HG02642 (cell line): ENCODE results near the gene CDH4.
"Not testable (repeated sequence)": the region's sequence is repeated elsewhere in the genome, so short reads cannot be mapped to it uniquely, and the experiment has no call there.

ENCODE experiments used
- ATAC-seq: cut with Tn5 transposase; IDR thresholded peaks from one replicate; pipeline ENCODE4 v1.9.1; 2021; ENCODE audit warnings: mild to moderate bottlenecking; ENCODE audit not compliant: unreplicated experiment, poor library complexity

Gene CDH4

DNA sequence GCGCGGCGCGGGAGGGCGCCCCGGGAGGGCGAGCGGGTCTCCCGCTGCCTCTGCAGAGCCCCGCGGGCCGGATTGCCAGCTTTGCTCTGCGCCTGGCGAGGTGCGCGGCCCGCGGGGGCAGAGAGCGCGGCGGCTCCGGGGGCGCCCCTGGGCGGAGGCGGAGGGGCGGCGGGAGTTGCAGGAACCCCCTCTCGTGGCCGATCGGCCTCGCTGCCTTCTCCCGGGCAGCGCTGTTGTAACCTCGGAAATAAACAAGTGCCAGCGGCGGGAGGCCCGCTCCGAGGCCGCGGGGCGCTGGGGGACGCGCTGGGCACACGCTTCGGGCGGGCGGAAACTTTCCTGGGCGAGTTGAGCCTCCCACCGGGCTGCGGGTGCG is 1.2 kb downstream of the CDH4 start:
- no peak for ATAC-seq

DNA sequence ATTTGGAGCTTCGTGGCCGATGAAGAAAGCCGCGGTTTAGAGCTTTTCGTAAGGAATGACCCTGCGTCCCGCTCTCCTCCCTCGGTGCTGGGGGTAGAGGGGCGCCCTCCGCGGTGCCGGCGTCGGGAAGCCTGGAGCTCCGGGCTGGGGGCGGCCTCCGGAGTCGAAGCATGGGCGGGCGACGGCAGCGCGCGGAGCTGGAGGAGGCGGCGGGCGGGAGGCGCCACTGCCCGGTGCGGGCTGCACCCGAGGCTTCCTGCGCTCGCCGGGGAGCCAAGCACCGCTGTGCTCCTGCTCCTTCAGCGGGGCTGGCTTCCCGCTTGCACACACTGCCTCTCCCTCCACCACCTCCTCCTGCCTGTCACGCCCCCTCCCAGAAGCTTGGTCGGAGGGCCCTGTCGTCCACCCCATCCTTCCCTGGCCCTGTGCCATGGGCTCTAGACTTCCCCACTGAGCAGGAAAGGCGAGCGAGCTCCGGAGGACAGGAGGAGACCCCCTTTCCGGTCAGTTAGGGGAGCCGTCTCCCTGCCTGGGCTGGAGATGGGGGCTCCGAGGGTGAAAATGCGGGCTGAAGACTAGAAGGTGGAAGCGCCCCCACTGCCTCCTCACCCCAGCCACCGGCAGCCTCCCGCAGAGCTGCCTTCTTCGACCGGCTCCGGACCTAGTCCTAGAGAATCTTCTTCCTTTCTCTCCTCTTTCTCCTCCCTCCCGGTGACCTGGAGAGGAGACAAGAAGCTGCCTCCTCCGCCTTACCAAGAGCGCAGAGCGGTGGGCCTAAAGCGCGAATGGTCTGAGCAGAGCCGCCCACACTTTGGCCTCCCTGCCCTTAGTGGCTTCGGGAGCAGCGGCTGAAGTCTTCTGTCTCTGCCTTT is 1.8 kb downstream of the CDH4 start:
- ATAC-seq = no peak

DNA sequence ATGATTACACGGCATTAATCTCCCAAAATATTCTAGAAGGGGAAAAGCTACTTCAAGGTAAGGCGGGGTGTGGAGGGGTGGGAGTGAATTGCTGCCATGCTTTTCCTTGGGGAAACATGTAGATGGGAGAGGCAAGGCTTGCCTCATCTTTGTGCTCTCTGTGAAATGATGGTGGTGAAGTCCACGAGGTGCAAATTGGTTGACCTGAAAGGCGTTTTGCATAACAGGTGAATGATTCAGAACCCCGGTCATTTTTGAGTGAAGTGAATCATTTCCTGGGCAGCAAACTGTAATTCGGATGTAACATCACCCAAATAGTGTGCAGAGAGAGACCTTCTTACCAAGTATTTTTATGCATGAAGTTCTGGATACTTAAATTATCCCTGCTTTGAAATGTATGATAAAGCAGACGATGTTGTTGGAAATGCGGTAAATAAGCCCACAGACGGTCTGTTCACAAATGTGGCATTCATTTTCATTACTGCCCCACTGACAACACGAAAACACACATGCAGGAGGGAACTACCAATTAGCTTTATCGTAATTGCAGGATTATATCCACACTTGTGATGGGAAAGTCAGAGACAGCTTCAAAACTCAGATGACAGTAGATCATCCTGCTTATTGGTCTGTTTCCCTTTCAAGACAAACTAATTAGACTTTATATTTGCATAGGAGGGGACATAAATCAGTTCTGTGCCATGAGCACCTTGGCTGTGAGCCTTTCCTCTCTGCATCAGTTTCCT is 3.0 kb downstream of the CDH4 start:
- ATAC-seq = no peak

DNA sequence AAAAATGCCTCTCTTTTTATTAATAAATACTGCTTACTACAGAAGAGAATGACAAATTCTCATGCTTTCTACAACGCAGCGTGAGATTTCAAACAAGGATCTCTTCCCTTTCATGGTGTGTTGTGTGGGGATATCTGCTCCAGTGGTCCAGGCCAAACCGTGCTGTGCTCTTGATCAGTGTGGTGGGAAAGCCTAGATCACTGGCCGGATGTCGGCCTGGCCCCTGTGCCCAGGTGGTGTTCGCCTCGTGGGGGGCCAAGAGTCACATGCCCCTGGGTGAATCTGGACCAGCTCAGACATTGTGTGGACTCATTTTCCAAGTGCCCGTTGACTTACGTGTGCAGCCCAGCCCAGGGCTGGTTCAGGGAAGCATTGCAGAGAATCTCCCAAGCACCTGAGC is 4.3 kb downstream of the CDH4 start:
- ATAC-seq = no peak

DNA sequence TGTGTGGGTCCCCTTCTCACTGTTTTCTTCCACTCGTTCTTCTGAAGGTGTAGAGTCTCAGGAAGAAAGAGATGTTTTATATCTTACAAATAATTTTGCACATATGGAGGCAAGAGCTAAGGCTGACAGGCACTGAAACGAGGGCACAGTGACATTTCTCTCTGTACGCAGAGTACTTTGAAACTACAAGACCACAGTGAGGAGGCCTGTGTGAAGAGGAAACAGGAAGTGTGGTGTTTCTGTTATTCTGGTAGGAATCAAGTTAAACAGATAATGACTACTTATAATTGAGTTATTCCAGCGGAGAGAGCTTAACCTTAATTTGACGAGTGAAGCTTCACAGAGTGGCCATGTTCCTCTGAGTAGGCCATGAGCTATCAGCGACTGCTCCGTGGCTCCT is 4.8 kb downstream of the CDH4 start:
- no peak for ATAC-seq

DNA sequence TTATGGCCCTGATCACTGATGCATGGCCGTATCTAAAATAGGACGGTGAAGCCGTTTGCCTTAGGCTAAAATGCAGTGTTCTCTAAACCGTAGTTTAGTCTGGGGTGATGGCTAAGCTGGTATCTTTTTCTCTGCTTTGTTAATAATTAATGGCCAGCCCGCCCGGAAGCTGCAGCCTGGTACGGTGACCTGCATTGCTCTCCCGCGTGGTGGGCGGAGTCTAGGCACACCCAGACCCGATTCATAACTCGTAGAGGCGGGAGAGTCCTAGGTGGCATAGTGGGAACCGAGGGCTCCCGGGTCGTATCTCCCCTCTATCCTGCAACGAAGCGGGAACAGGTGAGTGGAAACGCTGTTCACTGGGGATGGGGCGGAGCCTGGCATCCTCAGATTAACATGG is 5.5 kb downstream of the CDH4 start:
- no peak for ATAC-seq

DNA sequence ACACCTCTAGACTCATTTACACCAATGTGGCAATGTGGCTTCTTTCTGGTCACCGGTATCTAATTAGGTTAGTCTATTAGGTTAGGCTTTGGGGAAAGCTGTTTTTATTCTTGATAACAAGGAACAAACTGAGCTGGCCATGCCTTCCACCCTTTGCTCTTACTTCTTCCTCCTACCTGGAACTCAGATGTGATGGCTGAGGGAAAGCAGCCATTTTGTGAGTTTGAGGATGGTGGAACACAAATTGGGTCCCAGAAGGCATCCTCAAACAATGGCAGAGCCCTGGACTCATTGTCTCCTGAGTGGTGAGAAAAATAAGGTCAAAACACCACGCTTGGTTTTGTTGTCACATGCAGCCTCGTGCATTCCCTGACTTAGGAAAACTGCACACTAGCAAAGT is 7.7 kb downstream of the CDH4 start:
- no peak for ATAC-seq

DNA sequence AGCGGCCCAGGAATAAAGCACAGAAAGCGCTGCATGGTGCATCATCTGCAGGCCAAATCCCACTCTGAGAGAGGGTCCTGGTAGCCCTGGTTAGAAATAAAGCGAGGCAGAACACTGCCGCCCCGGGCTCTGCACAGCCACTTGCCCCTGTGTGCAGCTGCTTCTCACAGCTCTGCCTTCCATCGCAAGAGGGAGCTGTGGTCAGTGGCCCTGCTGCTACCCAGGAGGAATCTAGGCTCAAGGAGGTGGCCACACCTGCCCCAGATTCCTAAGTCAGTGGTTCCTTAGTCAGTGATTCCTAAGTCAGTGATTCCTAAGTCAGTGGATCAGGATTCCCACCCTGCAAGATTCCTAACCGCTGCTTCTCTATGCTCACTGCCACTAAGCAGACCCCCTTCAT is 8.8 kb downstream of the CDH4 start:
- no peak for ATAC-seq

DNA sequence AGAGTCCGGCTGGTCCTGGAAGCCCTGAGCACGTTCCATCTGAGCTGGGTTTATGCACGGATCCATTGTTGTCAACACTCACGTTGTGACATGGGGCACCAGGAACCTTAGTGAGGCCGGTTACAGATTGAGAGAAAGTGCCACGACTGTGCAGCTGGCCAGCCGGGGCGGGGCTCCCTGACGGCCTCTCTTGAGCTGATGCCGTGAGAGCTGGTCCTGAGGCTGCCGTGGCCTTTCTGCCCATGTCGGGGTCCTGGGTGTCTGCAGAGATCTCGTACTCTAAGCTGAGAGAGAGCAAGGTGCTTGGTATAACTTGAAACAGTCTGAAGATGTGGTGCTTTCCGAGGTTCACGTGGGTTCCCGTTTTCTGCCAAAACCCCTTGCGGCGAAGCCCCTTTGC is 10.0 kb downstream of the CDH4 start:
- ATAC-seq = no peak

DNA sequence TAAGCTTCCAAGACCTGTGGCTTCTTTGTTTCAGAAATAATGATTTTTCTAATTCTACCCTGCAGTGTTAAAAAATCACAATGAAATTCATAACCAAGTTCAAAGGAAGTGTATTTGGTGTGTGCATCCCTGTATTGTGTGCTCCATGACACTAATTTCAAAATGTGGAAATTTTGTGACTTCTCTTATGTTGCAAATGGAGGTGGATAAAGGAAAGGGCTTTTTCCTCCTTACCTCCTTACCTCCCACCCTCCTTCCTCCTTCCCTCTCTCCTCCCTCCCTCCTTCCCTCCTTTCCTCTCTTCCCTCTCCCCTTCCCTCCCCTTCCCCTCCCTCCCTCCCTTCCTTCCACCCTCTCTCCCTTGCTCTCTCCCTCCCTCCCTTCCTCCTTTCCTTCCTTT is 10.5 kb downstream of the CDH4 start:
- ATAC-seq = no peak

DNA sequence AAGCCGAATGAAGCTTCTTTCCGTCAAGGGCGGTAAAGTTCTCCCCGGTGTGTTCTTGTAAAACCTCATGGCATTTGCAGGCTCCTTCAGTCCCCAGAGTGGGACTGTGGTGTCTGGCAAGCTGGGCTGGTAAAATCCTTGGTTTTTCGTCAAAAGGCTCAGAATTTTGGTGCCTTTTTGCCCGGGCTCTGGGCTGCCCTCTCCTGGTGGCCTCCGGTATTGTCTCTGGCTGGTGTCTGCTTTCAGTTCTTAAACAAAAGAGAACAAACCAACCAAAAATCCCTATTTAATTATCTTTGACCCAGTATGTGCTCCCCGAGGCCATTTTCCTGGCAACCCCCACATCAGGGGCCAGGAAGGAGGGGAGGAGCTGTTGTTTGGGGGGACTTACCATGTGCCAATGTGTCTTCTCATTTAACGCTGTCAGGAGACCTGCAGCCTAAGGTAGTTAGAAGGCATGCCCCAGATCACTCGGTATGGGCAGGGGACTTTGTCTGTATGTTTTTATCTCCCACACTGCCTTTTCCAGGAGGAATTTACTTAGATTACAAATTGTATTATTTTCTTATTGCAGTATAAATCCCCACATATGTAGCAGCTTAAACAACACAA is 11.1 kb downstream of the CDH4 start:
- ATAC-seq = no peak

DNA sequence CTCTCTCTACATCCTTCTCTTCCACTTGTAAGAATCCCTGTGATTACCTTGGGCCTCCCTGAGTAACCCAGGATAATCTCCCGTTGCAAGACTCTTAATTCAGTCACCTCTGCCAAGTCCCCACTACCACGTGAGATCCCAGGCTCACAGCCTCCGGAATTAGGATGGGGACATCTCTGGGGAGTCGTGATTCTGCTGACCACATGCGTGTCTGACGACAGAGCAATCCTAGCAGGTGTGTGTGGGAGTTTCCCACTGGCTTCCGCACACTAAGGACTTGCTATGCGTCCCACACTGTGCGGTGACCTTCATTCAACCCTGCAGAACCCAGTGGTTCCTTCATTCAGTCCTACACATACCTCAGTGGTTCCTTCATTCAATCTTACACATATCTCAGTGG is 11.9 kb downstream of the CDH4 start:
- no peak for ATAC-seq

DNA sequence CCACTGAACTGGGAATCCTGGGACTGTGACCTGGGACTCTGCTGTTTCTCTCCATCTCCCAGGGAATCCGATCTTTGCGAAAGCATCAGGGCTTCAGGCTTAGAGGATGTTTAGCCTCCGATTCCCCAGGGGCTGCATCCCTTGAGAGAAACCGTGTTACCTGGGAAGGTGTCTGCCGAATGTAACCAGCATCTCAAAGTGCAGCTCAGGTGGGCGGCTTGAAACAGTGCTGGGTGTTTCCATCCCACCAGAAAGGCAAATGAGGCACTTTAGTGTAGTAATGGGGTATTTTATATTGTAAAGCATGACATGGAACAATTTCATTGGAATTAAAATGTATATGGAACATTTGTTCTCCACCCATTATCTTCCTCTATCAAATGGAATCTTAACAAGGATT is 15.2 kb downstream of the CDH4 start:
- ATAC-seq = no peak

DNA sequence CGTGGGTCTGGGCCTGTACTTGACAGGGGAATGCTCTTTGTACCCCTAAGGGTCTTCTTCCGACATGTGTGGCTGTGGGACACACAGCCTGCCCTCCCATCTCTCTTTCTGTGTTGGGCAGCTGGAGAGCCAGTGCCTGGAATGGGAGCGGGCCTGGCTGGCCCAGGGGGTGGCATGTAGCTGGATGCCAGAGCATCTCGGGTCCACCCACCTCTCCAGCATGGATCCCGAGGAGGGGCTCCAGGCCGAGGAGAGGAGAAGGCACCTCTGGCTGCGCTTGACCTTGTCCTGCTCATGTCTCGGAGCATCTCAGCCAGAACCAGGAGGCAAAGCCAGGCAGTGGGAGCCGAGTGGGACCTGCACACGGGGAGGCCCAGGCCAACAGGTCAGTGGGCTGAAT is 16.0 kb downstream of the CDH4 start:
- no peak for ATAC-seq

DNA sequence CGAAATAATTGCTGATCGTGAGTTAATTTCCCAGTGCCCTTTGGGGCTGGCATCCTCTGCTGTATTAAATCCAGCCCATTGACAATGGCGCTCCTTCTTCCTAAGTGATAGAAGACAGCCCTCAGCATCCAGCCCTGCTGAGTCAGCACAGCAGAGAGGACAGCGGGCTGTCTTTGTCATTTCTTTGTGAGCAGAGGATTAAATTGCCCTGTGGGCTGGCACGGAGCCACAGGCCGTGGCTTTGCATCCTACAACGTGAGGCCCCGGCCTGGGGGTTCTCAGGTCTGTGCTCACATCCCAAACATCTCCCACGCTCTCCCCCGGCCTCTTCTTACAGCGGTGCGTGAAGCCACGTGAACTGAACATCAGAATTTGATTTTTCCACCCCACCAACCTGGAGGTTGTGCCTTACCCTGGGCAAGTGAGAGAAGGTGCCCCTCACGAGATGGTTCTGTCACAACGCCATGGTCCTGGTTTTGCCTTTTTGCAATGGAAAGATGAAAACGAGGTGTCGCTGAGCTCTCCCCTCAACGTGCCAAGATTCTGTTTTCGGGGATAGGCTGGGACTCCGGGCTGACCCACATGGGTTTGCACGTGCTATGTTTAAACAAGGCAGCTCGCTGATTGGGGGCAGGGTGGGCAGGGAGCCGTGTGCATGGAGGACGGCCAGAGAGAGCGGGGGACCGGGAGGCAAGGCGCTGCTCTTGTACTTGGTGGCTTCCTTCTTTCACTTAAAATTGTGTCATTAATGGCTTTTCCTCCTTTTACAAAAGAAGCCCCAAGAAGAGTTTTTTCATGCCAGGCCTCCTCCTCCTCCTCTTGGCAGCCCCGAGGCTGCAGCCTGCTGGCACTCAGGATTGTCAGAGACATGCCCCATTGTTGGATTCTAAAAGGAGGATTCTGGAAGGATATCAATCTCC is 19.5 kb downstream of the CDH4 start:
- no peak for ATAC-seq

DNA sequence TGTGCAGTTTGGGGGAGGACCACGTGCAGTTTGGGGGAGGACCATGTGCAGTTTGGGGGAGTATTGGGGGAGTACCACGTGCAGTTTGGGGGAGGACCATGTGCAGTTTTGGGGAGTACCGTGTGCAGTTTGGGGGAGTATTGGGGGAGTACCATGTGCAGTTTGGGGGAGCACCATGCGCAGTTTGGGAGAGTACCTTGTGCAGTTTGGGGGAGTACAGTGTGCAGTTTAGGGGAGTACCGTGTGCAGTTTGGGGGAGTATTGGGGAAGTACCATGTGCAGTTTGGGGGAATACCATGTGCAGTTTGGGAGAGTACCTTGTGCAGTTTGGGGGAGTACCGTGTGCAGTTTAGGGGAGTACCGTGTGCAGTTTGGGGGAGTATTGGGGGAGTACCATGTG is 21.0 kb downstream of the CDH4 start:
- not testable (repeated sequence) for ATAC-seq

DNA sequence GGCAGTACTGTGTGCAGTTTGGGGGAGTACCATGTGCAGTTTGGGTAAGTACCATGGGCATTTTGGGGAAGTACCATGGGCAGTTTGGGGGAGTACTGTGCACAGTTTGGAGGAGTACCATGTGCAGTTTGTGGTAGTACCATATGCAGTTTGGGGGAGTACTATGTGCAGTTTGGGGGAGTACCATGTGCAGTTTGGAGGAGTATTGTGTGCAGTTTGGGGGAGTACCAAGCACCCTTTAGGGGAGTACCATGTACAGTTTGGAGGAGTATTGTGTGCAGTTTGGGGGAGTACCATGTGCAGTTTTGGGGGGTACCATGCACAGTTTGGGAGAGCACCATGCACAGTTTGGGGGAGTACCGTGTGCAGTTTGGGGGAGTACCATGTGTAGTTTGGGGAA is 21.6 kb downstream of the CDH4 start:
- ATAC-seq = not testable (repeated sequence)

DNA sequence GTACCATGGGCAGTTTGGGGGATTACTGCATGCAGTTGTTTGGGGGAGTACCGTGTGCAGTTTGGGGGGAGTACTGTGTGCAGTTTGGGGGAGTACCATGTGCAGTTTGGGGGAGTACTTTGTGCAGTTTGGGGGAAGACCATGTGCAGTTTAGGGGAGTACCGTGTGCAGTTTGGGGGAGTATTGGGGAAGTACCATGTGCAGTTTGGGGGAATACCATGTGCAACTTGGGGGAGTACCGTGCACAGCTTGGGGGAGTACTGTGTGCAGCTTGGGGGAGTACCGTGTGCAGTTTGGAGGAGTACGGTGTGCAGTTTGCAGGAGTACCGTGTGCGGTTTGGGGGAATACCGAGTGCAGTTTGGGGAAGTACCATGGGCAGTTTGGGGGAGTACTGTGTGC is 22.3 kb downstream of the CDH4 start:
- ATAC-seq = no peak

DNA sequence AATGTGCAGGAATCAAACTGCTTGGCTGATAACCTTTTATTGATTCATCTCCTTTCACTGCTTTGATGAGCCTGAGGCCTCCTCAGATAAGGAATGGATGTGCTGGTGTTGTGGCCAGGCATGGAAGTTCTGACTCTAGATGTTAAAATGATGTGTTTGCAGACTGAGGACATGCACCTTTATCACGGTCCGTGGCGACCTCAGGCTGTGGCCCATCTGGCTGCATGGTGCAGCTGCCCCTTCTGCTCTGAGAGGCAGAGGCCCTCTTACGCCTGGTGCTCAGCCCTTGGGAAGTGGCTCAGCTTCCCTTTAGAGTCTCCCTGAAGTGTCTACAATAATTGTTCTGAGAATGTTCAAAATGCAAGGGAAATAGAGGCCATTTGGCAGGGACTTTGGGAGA is 26.2 kb downstream of the CDH4 start:
- ATAC-seq = no peak

DNA sequence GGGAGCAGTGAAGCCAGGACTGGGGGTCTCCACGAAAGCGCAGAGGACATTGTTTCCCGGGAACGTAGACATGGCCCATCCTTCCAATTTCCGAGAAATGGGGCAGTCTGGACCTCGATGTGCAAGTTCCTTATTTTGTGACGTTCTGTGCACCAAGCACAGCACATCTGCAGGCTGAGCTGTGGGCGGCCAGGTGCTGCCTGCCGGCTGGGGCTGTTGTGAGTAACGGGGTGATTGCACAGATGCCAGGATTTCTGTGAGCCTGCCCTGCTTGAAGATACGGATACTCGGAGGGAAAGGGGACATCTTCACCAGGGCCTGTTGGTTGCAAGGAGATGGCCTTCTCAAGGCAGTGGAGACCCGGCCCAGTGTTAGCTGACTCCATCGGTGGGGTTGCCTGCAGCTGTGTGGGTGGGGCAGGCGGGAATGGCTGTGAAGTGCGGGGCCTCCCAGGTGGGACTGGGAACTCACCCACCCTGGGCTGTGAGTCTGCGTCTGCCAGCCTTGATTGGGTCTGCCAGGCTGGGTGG is 27.6 kb downstream of the CDH4 start:
- no peak for ATAC-seq
